Smooth muscle cell (in vitro differentiated cells): Measurements from ENCODE around the gene UVSSA. TPM values are rescaled to one million over a fixed set of nuclear protein-coding genes. Genes with fewer than 3 reads are reported as not detected.

Experiments
- DNase-seq: peaks from one replicate; lab custom pipeline; 2025; ENCODE audit not compliant: unreplicated experiment; lab: John Stamatoyannopoulos, UW
- H2AFZ ChIP-seq: fragments of 200-600 bp; sonication (generic); 2 replicates; pipeline ENCODE4 v1.6.0; 2016; ENCODE audit warnings: antibody characterized with exemption, low read depth, mild to moderate bottlenecking
- H3F3A ChIP-seq: fragments of 200-600 bp; sonication (generic); 2 replicates; pipeline ENCODE4 v1.6.0; 2017; ENCODE audit warnings: antibody characterized with exemption, low read depth
- H3K27ac ChIP-seq: fragments of 200-600 bp; sonication (generic); 2 replicates; pipeline ENCODE4 v1.5.1; 2016; ENCODE audit warnings: low read depth, mild to moderate bottlenecking
- H3K27me3 ChIP-seq: fragments of 200-600 bp; sonication (generic); 2 replicates; pipeline ENCODE4 v1.6.1; 2016; ENCODE audit warnings: low read depth, mild to moderate bottlenecking
- H3K36me3 ChIP-seq: fragments of 200-600 bp; sonication (generic); 2 replicates; pipeline ENCODE4 v1.5.1; 2016; ENCODE audit warnings: low read depth
- H3K4me1 ChIP-seq: fragments of 200-600 bp; sonication (generic); 2 replicates; pipeline ENCODE4 v1.5.1; 2016; ENCODE audit warnings: low read depth
- H3K4me2 ChIP-seq: fragments of 200-600 bp; sonication (generic); 2 replicates; pipeline ENCODE4 v1.6.0; 2016; ENCODE audit warnings: mild to moderate bottlenecking
- H3K4me3 ChIP-seq: fragments of 200-600 bp; sonication (generic); 2 replicates; pipeline ENCODE4 v1.5.1; 2016; ENCODE audit warnings: mild to moderate bottlenecking
- H3K79me2 ChIP-seq: fragments of 200-600 bp; sonication (generic); 2 replicates; pipeline ENCODE4 v1.6.0; 2016; ENCODE audit warnings: low read depth, mild to moderate bottlenecking
- H3K9ac ChIP-seq: fragments of 200-600 bp; sonication (generic); 2 replicates; pipeline ENCODE4 v1.6.0; 2016; ENCODE audit warnings: low read depth
- H3K9me3 ChIP-seq: fragments of 200-600 bp; sonication (generic); replicated peaks from 2 replicates; pipeline ENCODE4 v1.5.1; 2016; ENCODE audit warnings: low read depth
- H4K20me1 ChIP-seq: fragments of 200-600 bp; sonication (generic); 2 replicates; pipeline ENCODE4 v1.6.0; 2016; ENCODE audit warnings: low read depth
- whole genome bisulfite sequencing: methylation state at CpG from one replicate; pipeline ENCODE4 v1.1.7; 2016; ENCODE audit warnings: low lambda C conversion rate; 5-methylcytosine and 5-hydroxymethylcytosine counted together
- polyA plus RNA-seq: library from polyadenylated mRNA; unstranded; fragments of >200 nt; fragmentation: Nextera tagmentation; extraction: Ambion mirVana; gene quantifications from 2 replicates; pipeline ENCODE4 v1.2.1, GENCODE V29; 2016
- total RNA-seq: library from RNA; depleted of rRNA; stranded (reverse); fragments of >200 nt; gene quantifications from 2 replicates; pipeline ENCODE4 v1.2.3, GENCODE V29; 2014
- TF ChIP-seq, protein P1 (sequence below): fragments of 200-600 bp; sonication (generic); IDR thresholded peaks from 2 replicates; pipeline ENCODE4 v1.5.1; 2017; ENCODE audit warnings: borderline replicate concordance, mild to moderate bottlenecking, antibody characterized with exemption; ENCODE audit not compliant: insufficient read depth, poor library complexity, severe bottlenecking

UVSSA gene
- total and polyA plus RNA-seq, 2 experiments from 2014 or later: 9.0 to 13.0 TPM

DNA sequence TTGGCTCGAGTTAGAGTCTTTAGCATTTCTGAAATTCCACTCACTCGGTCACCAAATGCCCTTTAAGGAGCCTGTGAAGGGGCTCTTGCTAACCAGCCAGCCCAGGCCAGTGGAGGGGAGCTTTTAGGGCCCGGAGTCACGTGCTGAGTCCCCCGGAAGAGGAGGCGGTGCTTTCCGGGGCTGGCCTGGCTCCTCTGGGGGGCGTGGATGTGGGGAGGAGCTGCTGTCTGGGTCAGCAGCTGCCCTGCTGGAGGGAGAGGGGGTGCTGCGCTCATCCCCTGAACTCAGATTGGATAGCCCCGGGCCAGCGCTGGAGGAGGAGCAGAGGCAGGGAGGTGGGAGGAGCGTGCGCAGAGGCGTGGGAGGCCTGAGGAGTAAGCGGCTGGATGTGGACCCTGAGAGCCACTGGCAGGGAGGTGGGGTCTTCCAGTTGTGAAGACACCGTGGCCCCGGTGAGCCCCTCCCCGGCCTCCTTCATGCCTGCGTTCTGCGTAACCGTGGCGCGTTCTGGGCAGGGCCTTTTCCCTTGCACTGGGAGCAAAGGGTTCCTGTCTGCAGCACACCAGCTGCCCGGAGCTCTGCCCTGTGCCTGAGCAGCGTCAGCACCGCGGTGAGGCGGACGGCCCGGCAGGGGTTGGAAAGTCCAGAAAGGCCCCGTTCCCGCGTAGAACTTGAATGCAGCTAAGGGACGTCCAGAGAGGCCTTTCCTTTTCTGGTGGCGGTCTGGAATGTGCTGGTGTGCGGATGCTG lies 37.6 kb upstream of the UVSSA start:
- TF ChIP-seq, protein P1, sequence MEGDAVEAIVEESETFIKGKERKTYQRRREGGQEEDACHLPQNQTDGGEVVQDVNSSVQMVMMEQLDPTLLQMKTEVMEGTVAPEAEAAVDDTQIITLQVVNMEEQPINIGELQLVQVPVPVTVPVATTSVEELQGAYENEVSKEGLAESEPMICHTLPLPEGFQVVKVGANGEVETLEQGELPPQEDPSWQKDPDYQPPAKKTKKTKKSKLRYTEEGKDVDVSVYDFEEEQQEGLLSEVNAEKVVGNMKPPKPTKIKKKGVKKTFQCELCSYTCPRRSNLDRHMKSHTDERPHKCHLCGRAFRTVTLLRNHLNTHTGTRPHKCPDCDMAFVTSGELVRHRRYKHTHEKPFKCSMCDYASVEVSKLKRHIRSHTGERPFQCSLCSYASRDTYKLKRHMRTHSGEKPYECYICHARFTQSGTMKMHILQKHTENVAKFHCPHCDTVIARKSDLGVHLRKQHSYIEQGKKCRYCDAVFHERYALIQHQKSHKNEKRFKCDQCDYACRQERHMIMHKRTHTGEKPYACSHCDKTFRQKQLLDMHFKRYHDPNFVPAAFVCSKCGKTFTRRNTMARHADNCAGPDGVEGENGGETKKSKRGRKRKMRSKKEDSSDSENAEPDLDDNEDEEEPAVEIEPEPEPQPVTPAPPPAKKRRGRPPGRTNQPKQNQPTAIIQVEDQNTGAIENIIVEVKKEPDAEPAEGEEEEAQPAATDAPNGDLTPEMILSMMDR: no peak
- Histone ChIP-seq H3K9me3 (no peaks in the 10 kb centered on the region), H3K27ac (peak overlapping the region; percentile 86), H2AFZ (no peak overlapping the region), H3K4me2 (peak overlapping the region; percentile 86), H3K9ac (peak overlapping the region; percentile 65), H3K4me1 (peaks cover 13% of the 10 kb centered on the region), H3K4me3 (peak overlapping the region; percentile 48), H3F3A (peaks cover 17% of the 10 kb centered on the region), H3K79me2 (peaks cover 90% of the 10 kb centered on the region), H3K36me3 (no peaks in the 10 kb centered on the region), H4K20me1 (peaks cover 94% of the 10 kb centered on the region), H3K27me3 (no peaks in the 10 kb centered on the region)
- DNase-seq: peak; percentile 82
- WGBS: 17% methylated on average over 31 of the region's 36 CpGs

DNA sequence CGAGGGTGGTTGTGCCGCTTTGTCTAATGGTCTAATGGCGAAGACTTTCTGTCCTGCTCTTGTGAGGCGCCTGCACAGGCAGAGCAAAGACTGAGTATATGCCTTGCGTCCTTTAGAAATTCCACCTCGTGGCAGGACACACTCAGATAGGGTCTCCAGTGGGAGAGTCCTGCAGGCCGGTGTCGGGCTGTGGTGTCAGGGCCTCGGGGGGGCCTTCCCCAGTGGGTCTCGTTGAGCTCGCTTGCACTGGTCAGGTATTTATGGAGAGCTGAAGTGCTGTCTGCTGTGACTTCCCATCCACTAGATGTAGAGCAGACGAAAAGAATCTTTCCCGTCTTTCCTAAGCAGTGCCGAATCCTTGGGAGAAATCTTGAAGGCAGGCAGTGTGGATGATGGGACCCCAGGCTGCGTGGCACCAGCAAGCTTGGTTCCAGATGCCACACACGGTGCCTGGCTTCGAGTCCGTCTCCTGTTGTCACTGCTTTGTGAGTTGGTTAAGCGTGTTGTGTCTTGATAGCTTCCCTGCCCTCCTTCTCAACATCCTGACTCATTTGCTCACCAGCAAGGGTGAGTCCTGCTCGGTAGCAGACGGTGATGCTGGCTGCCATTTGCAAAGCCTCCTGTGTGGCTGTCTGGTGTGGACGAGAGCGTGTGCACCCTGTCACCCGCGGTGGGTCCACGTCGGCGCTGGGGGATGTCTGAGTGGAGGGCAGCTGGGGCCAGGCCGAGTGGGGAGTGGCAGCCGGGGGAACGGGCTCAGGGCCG lies 36.8 kb upstream of the UVSSA start:
- WGBS: 95% methylated on average over 30 of the region's 32 CpGs
- Histone ChIP-seq H3K79me2 (peaks cover 90% of the 10 kb centered on the region), H3K27me3 (no peaks in the 10 kb centered on the region), H3F3A (peaks cover 17% of the 10 kb centered on the region), H4K20me1 (peaks cover 94% of the 10 kb centered on the region), H3K9me3 (no peaks in the 10 kb centered on the region), H3K4me1 (peaks cover 13% of the 10 kb centered on the region), H3K36me3 (no peaks in the 10 kb centered on the region), H3K4me2 (peak overlapping the region; percentile 86), H3K4me3 (peak overlapping the region; percentile 48), H3K9ac (no peak overlapping the region), H3K27ac (peak overlapping the region; percentile 86), H2AFZ (no peak overlapping the region)
- DNase-seq: no peak
- TF ChIP-seq, protein P1: no peak

DNA sequence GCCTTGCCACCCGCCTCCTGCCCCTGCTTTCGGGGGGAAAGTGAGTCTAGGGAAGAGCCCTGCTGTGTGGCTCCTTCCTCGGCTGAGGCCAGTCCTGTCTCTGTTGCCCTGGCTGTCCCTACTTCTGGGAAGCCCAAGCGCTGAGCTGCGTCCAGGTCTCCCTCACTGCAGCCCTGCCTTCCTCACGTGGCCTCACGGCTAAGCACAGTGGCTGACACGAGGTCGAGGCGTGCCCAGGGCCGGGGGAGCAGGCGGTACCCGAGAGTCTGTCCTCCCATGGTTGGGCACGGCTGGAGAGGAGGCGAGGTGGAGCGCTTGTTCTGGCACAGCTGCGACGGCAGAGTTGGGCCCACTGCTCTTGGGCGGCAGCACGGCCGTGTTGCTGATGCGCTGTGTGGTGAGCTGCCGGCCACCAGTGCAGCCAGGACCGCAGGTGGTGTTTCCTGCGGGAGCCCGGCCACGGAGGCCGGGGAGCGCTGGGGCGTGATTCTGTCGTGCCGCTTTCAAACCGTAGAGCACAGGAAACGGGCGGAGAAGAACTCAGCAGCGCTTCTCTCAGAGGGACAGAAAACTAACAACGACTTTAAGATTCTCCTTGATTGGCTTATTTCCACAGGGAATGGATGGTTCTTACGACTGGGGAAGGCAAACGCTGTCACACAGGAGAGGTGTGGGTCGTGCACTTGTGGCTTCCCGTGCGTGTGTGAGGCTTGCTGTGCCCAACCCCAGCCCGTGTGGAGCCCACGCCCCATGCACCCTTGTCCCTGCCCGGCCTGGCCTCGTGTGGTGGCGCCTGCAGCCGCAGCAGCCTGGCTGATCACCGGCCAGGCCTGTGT lies 36.0 kb upstream of the UVSSA start:
- H3K9ac ChIP-seq: no peak overlapping the region
- H3K4me2 ChIP-seq: no peak overlapping the region
- H3F3A ChIP-seq: peaks cover 17% of the 10 kb centered on the region
- peaks cover 89% of the 10 kb centered on the region for H4K20me1 ChIP-seq
- H2AFZ ChIP-seq: no peak overlapping the region
- DNase-seq: no peak
- TF ChIP-seq, protein P1: no peak
- H3K27ac ChIP-seq: peak overlapping the region; percentile 86
- H3K79me2 ChIP-seq: peaks cover 82% of the 10 kb centered on the region
- 96% methylated on average over 49 of the region's 49 CpGs for WGBS
- H3K27me3 ChIP-seq: no peaks in the 10 kb centered on the region
- no peaks in the 10 kb centered on the region for H3K36me3 ChIP-seq
- H3K4me3 ChIP-seq: no peak overlapping the region
- H3K9me3 ChIP-seq: no peaks in the 10 kb centered on the region
- H3K4me1 ChIP-seq: peaks cover 13% of the 10 kb centered on the region
